GM19238 (cell line): ENCODE results near the gene MTFR1L.
"Not testable (repeated sequence)": the region's sequence is repeated elsewhere in the genome, so short reads cannot be mapped to it uniquely, and the experiment has no call there.

ENCODE experiments used
- DNase-seq: peaks from one replicate; pipeline ENCODE4 v3.0.0; 2011; ENCODE audit warnings: low spot score; ENCODE audit not compliant: insufficient read length

MTFR1L gene

GRCh38 chr1:25825605-25826004 is 5.9 kb downstream of the MTFR1L start:
- no peak for DNase-seq

- DNase-seq, result no peak
These were observed 6.8 kb downstream of the MTFR1L start for GRCh38 chr1:25826571-25826970.

GRCh38 chr1:25828491-25828890 is 8.7 kb downstream of the MTFR1L start:
- no peak for DNase-seq

- no peak for DNase-seq
These were observed 9.3 kb downstream of the MTFR1L start for GRCh38 chr1:25829046-25829445.

GRCh38 chr1:25831569-25832196 is 11.9 kb downstream of the MTFR1L start:
- DNase-seq, result no peak

GRCh38 chr1:25832336-25833037 is 12.7 kb downstream of the MTFR1L start:
- no peak for DNase-seq

GRCh38 chr1:25833158-25833557 is 13.4 kb downstream of the MTFR1L start:
- no peak for DNase-seq

GRCh38 chr1:25834894-25835293 is 15.1 kb downstream of the MTFR1L start:
- no peak for DNase-seq

- DNase-seq, result no peak
These were observed 16.9 kb downstream of the MTFR1L start for GRCh38 chr1:25836695-25837094.

- DNase-seq, result no peak
These were observed 17.6 kb downstream of the MTFR1L start for GRCh38 chr1:25837262-25837875.

- DNase-seq, result not testable (repeated sequence)
These were observed 20.1 kb downstream of the MTFR1L start for GRCh38 chr1:25839808-25840207.

GRCh38 chr1:25843483-25843882 is 23.7 kb downstream of the MTFR1L start:
- DNase-seq, result no peak

GRCh38 chr1:25844536-25845337 is 25.0 kb downstream of the MTFR1L start:
- no peak for DNase-seq

- no peak for DNase-seq
These were observed 25.9 kb downstream of the MTFR1L start for GRCh38 chr1:25845664-25846063.

GRCh38 chr1:25847929-25848328 is 28.2 kb downstream of the MTFR1L start:
- no peak for DNase-seq

GRCh38 chr1:25848531-25848930 is 28.8 kb downstream of the MTFR1L start:
- DNase-seq, result no peak

GRCh38 chr1:25854554-25854953 is 34.8 kb downstream of the MTFR1L start:
- DNase-seq, result no peak

GRCh38 chr1:25856856-25857255 is 37.1 kb downstream of the MTFR1L start:
- DNase-seq, result no peak

GRCh38 chr1:25858494-25858893 is 38.7 kb downstream of the MTFR1L start:
- DNase-seq, result no peak

- peak; percentile 94 for DNase-seq
These were observed 39.4 kb downstream of the MTFR1L start, which contains the start of gene AUNIP for GRCh38 chr1:25858906-25859789. TSS of gene AUNIP (minus strand) at chr1:25859457. CDS start at chr1:25859357, 100 bp downstream.
